ENCODE measurements around the gene LRSAM1.
"Not testable (repeated sequence)": the region's sequence is repeated elsewhere in the genome, so short reads cannot be mapped to it uniquely, and the experiment has no call there.

Gene LRSAM1

GRCh38 chr9:127457191-127457878 is 6.0 kb downstream of the LRSAM1 start:
- no peak for DNase-seq (ENCODE audit: low read depth in 2 of 2)

GRCh38 chr9:127458921-127459320 is 7.6 kb downstream of the LRSAM1 start:
- no peak for DNase-seq (ENCODE audit: low read depth in 2 of 2)

- DNase-seq (ENCODE audit: low read depth in 2 of 2): no peak
Observed at GRCh38 chr9:127463382-127463781, 12.1 kb downstream of the LRSAM1 start.

GRCh38 chr9:127463911-127464310 is 12.6 kb downstream of the LRSAM1 start:
- no peak for DNase-seq (ENCODE audit: low read depth in 2 of 2)

- not testable (repeated sequence) for DNase-seq (ENCODE audit: low read depth in 2 of 2)
Observed at GRCh38 chr9:127466407-127466917, 15.2 kb downstream of the LRSAM1 start.

GRCh38 chr9:127467621-127468020 is 16.3 kb downstream of the LRSAM1 start:
- no peak for DNase-seq (ENCODE audit: low read depth in 2 of 2)

- DNase-seq (ENCODE audit: low read depth in 2 of 2): no peak
Observed at GRCh38 chr9:127470662-127471061, 19.4 kb downstream of the LRSAM1 start.

GRCh38 chr9:127473501-127473900 is 22.2 kb downstream of the LRSAM1 start:
- DNase-seq (ENCODE audit: low read depth in 2 of 2): no peak

GRCh38 chr9:127473932-127474331 is 22.6 kb downstream of the LRSAM1 start:
- no peak for DNase-seq (ENCODE audit: low read depth in 2 of 2)

GRCh38 chr9:127474592-127474991 is 23.3 kb downstream of the LRSAM1 start:
- no peak for DNase-seq (ENCODE audit: low read depth in 2 of 2)

- DNase-seq (ENCODE audit: low read depth in 2 of 2): no peak
Observed at GRCh38 chr9:127479507-127480081, 28.3 kb downstream of the LRSAM1 start.

- DNase-seq (ENCODE audit: low read depth in 2 of 2): no peak
Observed at GRCh38 chr9:127482662-127483061, 31.4 kb downstream of the LRSAM1 start.

GRCh38 chr9:127485995-127486394 is 34.7 kb downstream of the LRSAM1 start:
- no peak for DNase-seq (ENCODE audit: low read depth in 2 of 2)

GRCh38 chr9:127488946-127489345 is 37.6 kb downstream of the LRSAM1 start:
- DNase-seq (ENCODE audit: low read depth in 2 of 2): no peak

GRCh38 chr9:127489471-127490115 is 38.3 kb downstream of the LRSAM1 start:
- DNase-seq (ENCODE audit: low read depth in 2 of 2): no peak

- no peak for DNase-seq (ENCODE audit: low read depth in 2 of 2)
Observed at GRCh38 chr9:127490535-127491230, 39.4 kb downstream of the LRSAM1 start.

- DNase-seq (ENCODE audit: low read depth in 2 of 2): no peak
Observed at GRCh38 chr9:127491516-127491915, 40.2 kb downstream of the LRSAM1 start.

- no peak for DNase-seq (ENCODE audit: low read depth in 2 of 2)
Observed at GRCh38 chr9:127492616-127493015, 41.3 kb downstream of the LRSAM1 start.

- no peak for DNase-seq (ENCODE audit: low read depth in 2 of 2)
Observed at GRCh38 chr9:127493592-127494303, 42.4 kb downstream of the LRSAM1 start.

- DNase-seq (ENCODE audit: low read depth in 2 of 2): no peak
Observed at GRCh38 chr9:127494304-127494702, 43.0 kb downstream of the LRSAM1 start.

GRCh38 chr9:127495884-127496555 is 44.7 kb downstream of the LRSAM1 start:
- DNase-seq (ENCODE audit: low read depth in 2 of 2): no peak

Data from activated CD8-positive, alpha-beta memory T cell treated with anti-CD3 and anti-CD28 coated beads for 4 hours (primary cell).